OCI-LY3 (cell line): ENCODE data around the gene FHOD1.

Experiments
- H2AFZ ChIP-seq: fragments of 200-600, 300-600 bp; shearing (Covaris generic); 2 replicates; pipeline ENCODE4 v1.6.0; 2014; ENCODE audit warnings: antibody characterized with exemption, low read depth, low read length
- H3K27ac ChIP-seq: fragments of 200-600, 300-600 bp; sonication (generic); 2 replicates; pipeline ENCODE4 v1.5.1; 2014; ENCODE audit warnings: mild to moderate bottlenecking, low read length, moderate library complexity, mixed read lengths
- H3K27me3 ChIP-seq: fragments of 200-600, 300-600 bp; sonication (generic); 2 replicates; pipeline ENCODE4 v1.6.1; 2014; ENCODE audit warnings: low read depth, low read length, mixed read lengths
- H3K36me3 ChIP-seq: fragments of 200-600, 300-600 bp; sonication (generic); replicated peaks from 2 replicates; pipeline ENCODE3; 2014; ENCODE audit warnings: low read depth, low read length, mixed read lengths
- H3K4me1 ChIP-seq: fragments of 300-600, 200-600 bp; sonication (generic); 2 replicates; pipeline ENCODE4 v1.6.1; 2014; ENCODE audit warnings: low read length, mixed read lengths
- H3K4me2 ChIP-seq: fragments of 200-600, 300-600 bp; sonication (generic); 2 replicates; pipeline ENCODE4 v1.6.1; 2014; ENCODE audit warnings: low read length, mixed read lengths
- H3K4me3 ChIP-seq: fragments of 300-600, 200-600 bp; sonication (generic); 2 replicates; pipeline ENCODE4 v1.5.1; 2014; ENCODE audit warnings: antibody characterized with exemption, mild to moderate bottlenecking, low read length, moderate library complexity
- H3K79me2 ChIP-seq: fragments of 300-600, 200-600 bp; shearing (Covaris generic); 2 replicates; pipeline ENCODE4 v1.6.1; 2014; ENCODE audit warnings: mild to moderate bottlenecking, low read length, mixed read lengths
- H3K9ac ChIP-seq: fragments of 300-600, 200-600 bp; shearing (Covaris generic); 2 replicates; pipeline ENCODE4 v1.6.0; 2014; ENCODE audit warnings: mild to moderate bottlenecking, low read length, moderate library complexity
- H3K9me3 ChIP-seq: fragments of 200-600, 300-600 bp; shearing (Covaris generic); 2 replicates; pipeline ENCODE4 v1.6.1; 2014; ENCODE audit warnings: low read length, mixed read lengths; ENCODE audit not compliant: insufficient read depth
- H4K20me1 ChIP-seq: fragments of 200-600, 300-600 bp; sonication (generic); 2 replicates; pipeline ENCODE4 v1.6.1; 2016; ENCODE audit warnings: low read length, mixed read lengths; ENCODE audit not compliant: insufficient read depth
- EZH2phosphoT487 ChIP-seq: fragments of 200-600 bp; shearing (Covaris generic); IDR thresholded peaks from 2 replicates; pipeline ENCODE4 v1.6.1; 2018; ENCODE audit warnings: antibody characterized with exemption, mixed run types, low read depth
- TF ChIP-seq, protein P1 (sequence below): fragments of 200-600, 300-600 bp; sonication (generic); IDR thresholded peaks from 2 replicates; pipeline ENCODE4 v1.5.1; 2014; ENCODE audit warnings: antibody characterized with exemption, low read length, low read depth

FHOD1 gene

DNA sequence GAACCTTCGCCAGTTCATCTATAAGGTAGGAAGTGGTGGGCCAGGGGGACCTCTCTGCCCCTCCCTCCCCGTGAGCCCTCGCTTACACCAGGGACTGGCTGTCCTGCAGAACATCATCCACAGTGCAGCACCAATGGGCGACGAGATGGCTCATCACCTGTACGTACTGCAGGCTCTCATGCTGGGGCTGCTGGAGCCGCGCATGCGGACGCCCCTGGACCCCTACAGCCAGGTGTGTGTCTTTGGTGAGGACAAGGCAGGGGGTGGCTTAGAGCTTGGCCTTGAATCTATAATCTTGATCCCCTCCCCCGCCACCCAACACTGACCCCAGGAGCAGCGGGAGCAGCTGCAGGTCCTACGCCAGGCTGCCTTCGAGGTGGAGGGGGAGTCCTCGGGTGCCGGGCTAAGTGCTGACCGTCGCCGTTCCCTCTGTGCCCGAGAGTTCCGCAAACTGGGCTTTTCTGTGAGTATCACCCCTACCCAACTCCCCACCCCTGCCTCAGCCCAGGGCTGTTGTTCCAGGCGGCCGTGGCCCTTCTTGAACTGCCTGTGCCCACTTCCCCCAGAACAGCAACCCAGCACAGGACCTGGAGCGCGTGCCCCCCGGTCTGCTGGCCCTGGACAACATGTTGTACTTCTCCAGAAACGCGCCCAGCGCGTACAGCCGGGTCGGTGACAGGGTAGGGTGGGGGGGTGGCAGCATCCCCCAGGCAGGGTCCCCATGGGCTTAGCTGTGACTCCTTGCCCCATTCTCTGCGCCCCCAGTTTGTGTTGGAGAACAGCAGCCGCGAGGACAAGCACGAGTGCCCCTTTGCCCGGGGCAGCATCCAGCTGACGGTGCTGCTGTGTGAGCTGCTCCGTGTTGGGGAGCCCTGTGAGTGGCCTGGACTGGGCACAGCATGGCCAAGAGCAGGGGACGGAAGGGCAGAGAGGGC lies 45.6 kb downstream of the FHOD1 start:
- H3K4me1 ChIP-seq: no peaks in the 10 kb centered on the region
- H4K20me1 ChIP-seq: 0 out of 2 replicates have a peak, but pooled peaks cover 3% of the 10 kb centered on the region
- no peaks in the 10 kb centered on the region for H3K79me2 ChIP-seq
- no peaks in the 10 kb centered on the region for H3K27me3 ChIP-seq
- no peak overlapping the region for H3K4me3 ChIP-seq
- H3K4me2 ChIP-seq: no peak overlapping the region
- no peak overlapping the region for H3K9ac ChIP-seq
- peaks cover 40% of the 10 kb centered on the region for H3K36me3 ChIP-seq
- no peaks in the 10 kb centered on the region for H3K9me3 ChIP-seq
- no peak overlapping the region for H2AFZ ChIP-seq
- no peak overlapping the region for H3K27ac ChIP-seq
- TF ChIP-seq, protein P1, sequence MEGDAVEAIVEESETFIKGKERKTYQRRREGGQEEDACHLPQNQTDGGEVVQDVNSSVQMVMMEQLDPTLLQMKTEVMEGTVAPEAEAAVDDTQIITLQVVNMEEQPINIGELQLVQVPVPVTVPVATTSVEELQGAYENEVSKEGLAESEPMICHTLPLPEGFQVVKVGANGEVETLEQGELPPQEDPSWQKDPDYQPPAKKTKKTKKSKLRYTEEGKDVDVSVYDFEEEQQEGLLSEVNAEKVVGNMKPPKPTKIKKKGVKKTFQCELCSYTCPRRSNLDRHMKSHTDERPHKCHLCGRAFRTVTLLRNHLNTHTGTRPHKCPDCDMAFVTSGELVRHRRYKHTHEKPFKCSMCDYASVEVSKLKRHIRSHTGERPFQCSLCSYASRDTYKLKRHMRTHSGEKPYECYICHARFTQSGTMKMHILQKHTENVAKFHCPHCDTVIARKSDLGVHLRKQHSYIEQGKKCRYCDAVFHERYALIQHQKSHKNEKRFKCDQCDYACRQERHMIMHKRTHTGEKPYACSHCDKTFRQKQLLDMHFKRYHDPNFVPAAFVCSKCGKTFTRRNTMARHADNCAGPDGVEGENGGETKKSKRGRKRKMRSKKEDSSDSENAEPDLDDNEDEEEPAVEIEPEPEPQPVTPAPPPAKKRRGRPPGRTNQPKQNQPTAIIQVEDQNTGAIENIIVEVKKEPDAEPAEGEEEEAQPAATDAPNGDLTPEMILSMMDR: no peak
- no peak for TF ChIP-seq EZH2phosphoT487

DNA sequence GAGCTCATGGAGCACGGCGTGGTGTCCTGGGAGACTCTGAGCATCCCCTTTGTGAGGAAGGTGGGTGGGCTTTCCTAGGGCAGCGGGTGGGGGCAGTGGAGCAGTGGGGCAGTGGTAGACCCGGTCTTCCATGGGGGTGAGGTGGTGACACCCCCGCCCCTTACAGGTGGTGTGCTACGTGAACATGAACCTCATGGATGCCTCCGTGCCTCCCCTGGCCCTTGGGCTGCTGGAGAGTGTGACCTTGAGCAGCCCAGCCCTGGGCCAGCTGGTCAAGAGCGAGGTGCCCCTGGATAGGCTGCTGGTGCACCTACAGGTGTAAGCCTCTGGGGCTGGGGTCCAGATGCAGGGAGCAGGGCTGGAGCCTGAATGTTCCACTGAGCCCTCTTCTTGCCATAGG lies 46.8 kb downstream of the FHOD1 start:
- H2AFZ ChIP-seq: no peak overlapping the region
- no peak overlapping the region for H3K9ac ChIP-seq
- H3K4me2 ChIP-seq: no peak overlapping the region
- no peaks in the 10 kb centered on the region for H3K79me2 ChIP-seq
- no peak overlapping the region for H3K4me3 ChIP-seq
- TF ChIP-seq EZH2phosphoT487: no peak
- TF ChIP-seq, protein P1: no peak
- no peaks in the 10 kb centered on the region for H3K4me1 ChIP-seq
- no peaks in the 10 kb centered on the region for H3K9me3 ChIP-seq
- H3K27me3 ChIP-seq: no peaks in the 10 kb centered on the region
- no peak overlapping the region for H3K27ac ChIP-seq
- H4K20me1 ChIP-seq: no peaks in the 10 kb centered on the region
- peaks cover 52% of the 10 kb centered on the region for H3K36me3 ChIP-seq

DNA sequence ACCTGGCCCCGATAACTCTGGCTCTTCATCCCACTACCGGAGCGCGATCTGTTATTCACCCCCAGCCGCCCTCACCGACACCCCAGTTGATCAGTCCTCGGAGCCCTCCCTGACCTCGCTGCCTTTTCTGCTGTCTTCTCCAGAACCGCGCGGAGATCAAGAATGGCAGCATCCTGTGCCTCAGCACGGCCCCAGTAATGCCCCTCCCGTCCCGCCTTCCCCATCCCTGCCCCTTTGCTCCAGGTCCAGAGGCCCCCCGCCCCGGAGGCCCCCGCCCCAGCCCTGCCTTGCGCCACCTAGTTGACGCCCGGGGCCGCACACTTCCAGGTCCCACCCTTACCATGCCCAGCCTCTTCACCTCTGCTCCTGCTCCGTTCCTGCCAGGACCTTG lies 47.5 kb downstream of the FHOD1 start:
- Histone ChIP-seq H3K9me3 (no peaks in the 10 kb centered on the region), H3K4me1 (no peaks in the 10 kb centered on the region), H4K20me1 (no peaks in the 10 kb centered on the region), H2AFZ (no peak overlapping the region), H3K27ac (no peak overlapping the region), H3K79me2 (0 out of 2 replicates have a peak, but pooled peaks cover under 1% of the 10 kb centered on the region), H3K4me3 (no peak overlapping the region), H3K36me3 (peaks cover 55% of the 10 kb centered on the region), H3K4me2 (no peak overlapping the region), H3K9ac (no peak overlapping the region), H3K27me3 (no peaks in the 10 kb centered on the region)
- no peak for TF ChIP-seq EZH2phosphoT487
- TF ChIP-seq, protein P1: no peak

DNA sequence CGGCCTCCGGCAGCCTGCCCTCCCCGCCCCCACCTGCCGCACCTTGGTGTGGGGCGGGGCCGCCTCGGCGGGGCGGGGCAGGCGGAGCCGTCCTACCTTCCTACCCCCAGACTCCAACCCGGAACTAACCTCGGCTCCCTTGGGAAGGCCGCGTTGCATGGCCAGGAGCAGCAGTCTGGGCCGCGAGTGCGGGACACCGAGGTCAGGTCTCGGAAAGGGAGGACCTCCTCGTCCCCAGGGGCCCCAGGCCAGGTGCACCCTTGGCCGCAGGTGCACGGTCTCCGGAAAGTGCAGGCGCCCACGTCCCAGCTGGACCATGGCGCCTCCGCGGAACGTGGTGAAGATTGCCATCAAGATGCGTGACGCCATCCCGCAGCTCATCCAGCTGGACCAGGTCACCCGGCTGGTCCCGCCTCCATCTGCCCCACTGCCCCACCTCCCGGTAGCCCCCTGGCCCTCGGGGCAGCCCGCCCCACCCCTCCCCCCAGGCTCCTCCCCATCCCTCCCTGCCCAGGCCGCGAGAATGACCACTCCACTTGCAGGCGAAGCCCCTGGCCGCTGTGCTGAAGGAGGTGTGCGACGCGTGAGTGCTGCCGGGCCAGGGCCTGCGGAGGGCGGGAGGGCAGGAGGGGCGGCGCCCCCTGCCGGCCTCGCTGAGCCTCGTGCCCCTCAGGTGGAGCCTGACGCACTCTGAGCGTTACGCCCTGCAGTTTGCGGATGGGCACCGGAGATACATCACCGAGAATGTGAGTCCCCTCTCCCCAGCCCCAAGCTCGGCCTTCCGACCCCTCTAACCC lies 48.1 kb downstream of the FHOD1 start, which contains the start of gene ELMO3:
Gene ELMO3, plus strand, starts transcription at position 121 of the 797 bp plus-strand sequence. Its CDS starts 196 bp downstream, at position 317.
- no peak within 1 kb of the TSS for H3K27ac ChIP-seq
- H3K79me2 ChIP-seq: peaks cover 6% of the 10 kb centered on the region
- peaks cover 58% of the 10 kb centered on the region for H3K36me3 ChIP-seq
- no peaks in the 10 kb centered on the region for H3K27me3 ChIP-seq
- no peaks in the 10 kb centered on the region for H3K9me3 ChIP-seq
- H3K4me2 ChIP-seq: no peak within 1 kb of the TSS
- H3K4me1 ChIP-seq: no peaks in the 10 kb centered on the region
- H4K20me1 ChIP-seq: no peaks in the 10 kb centered on the region
- H3K9ac ChIP-seq: no peak within 1 kb of the TSS
- no peak within 1 kb of the TSS for H2AFZ ChIP-seq
- TF ChIP-seq EZH2phosphoT487: no peak
- TF ChIP-seq, protein P1: no peak
- H3K4me3 ChIP-seq: no peak within 1 kb of the TSS
